Neuronal stem cell (in vitro differentiated cells): ENCODE results near the gene CCNJ.
A peak's percentile ranks its signal among the peaks of the same experiment; 100 is the strongest.

Experiments
- DNase-seq: peaks from one replicate; pipeline ENCODE4 v3.0.0-alpha.2; 2013; ENCODE audit warnings: low spot score
- H2AFZ ChIP-seq: one replicate; pipeline ENCODE4 v1.6.1; 2013; ENCODE audit warnings: mild to moderate bottlenecking, low read length, inconsistent platforms
- H2AK5ac ChIP-seq: 2 replicates; pipeline ENCODE4 v1.6.1; 2013; ENCODE audit warnings: low read depth, mild to moderate bottlenecking, inconsistent platforms, low read length, moderate library complexity, mixed read lengths
- H2BK120ac ChIP-seq: 2 replicates; pipeline ENCODE4 v1.6.1; 2013; ENCODE audit warnings: low read depth, mild to moderate bottlenecking, inconsistent platforms, low read length, moderate library complexity, mixed read lengths
- H2BK12ac ChIP-seq: one replicate; pipeline ENCODE4 v1.6.1; 2013; ENCODE audit warnings: low read length, inconsistent platforms
- H2BK15ac ChIP-seq: 2 replicates; pipeline ENCODE4 v1.6.1; 2013; ENCODE audit warnings: mild to moderate bottlenecking, low read length, inconsistent platforms, mixed read lengths
- H2BK5ac ChIP-seq: one replicate; pipeline ENCODE4 v1.6.1; 2013; ENCODE audit warnings: inconsistent platforms, mild to moderate bottlenecking, low read length, moderate library complexity
- H3K14ac ChIP-seq: one replicate; pipeline ENCODE4 v1.6.1; 2013; ENCODE audit warnings: low read length, inconsistent platforms
- H3K18ac ChIP-seq: 2 replicates; pipeline ENCODE4 v1.6.1; 2013; ENCODE audit warnings: low read length, inconsistent platforms
- H3K23ac ChIP-seq: 2 replicates; pipeline ENCODE4 v1.6.1; 2013; ENCODE audit warnings: low read depth, mild to moderate bottlenecking, mixed read lengths, low read length, inconsistent platforms; ENCODE audit not compliant: poor library complexity
- H3K27ac ChIP-seq: replicated peaks from 3 replicates; pipeline ENCODE4 v1.5.1; 2013; ENCODE audit warnings: low read length, inconsistent platforms
- H3K27me3 ChIP-seq, 3 experiments: 2 replicates each; pipeline ENCODE4 v1.6.1; 2013; ENCODE audit warnings: low read length in 3 of 3, mild to moderate bottlenecking in 2 of 3, inconsistent platforms in 1 of 3, low read depth in 1 of 3, mixed read lengths in 1 of 3, moderate library complexity in 1 of 3; ENCODE audit not compliant: control insufficient read depth in 3 of 3, insufficient read depth in 3 of 3
- H3K36me3 ChIP-seq, 2 donors: replicated peaks in 1 of 2; 2 replicates each; pipeline ENCODE4 v1.6.1; 2013; ENCODE audit warnings: low read length in 2 of 2; ENCODE audit not compliant: control insufficient read depth in 2 of 2, insufficient read depth in 2 of 2
- H3K4ac ChIP-seq: 2 replicates; pipeline ENCODE4 v1.6.1; 2013; ENCODE audit warnings: inconsistent platforms, mild to moderate bottlenecking, low read length, moderate library complexity
- H3K4me1 ChIP-seq, 2 donors: 1 replicate in 1 of 2; 2 replicates in 1 of 2; pipeline ENCODE4 v1.6.1; 2013; ENCODE audit warnings: low read length in 2 of 2, low read depth in 1 of 2; ENCODE audit not compliant: control insufficient read depth in 2 of 2, insufficient read depth in 1 of 2
- H3K4me2 ChIP-seq: one replicate; pipeline ENCODE4 v1.6.1; 2013; ENCODE audit warnings: mild to moderate bottlenecking, low read length, inconsistent platforms; ENCODE audit not compliant: insufficient read depth, poor library complexity, severe bottlenecking
- H3K4me3 ChIP-seq, 2 donors: 2 replicates each; pipeline ENCODE4 v1.5.1; 2013; ENCODE audit warnings: low read length in 2 of 2, mild to moderate bottlenecking in 2 of 2, inconsistent platforms in 1 of 2, moderate library complexity in 1 of 2
- H3K79me1 ChIP-seq: one replicate; pipeline ENCODE4 v1.6.1; 2013; ENCODE audit warnings: low read depth, mild to moderate bottlenecking, inconsistent platforms, low read length, moderate library complexity
- H3K9ac ChIP-seq: one replicate; pipeline ENCODE4 v1.6.1; 2013; ENCODE audit warnings: mild to moderate bottlenecking, low read depth, low read length, inconsistent platforms; ENCODE audit not compliant: poor library complexity
- H3K9me3 ChIP-seq, 2 donors: replicated peaks in 1 of 2; 2 replicates each; pipeline versions ENCODE3 to v1.6.1; 2013; ENCODE audit warnings: low read length in 2 of 2, mild to moderate bottlenecking in 2 of 2, inconsistent platforms in 1 of 2, low read depth in 1 of 2, mixed read lengths in 1 of 2, moderate library complexity in 1 of 2; ENCODE audit not compliant: control insufficient read depth in 2 of 2, insufficient read depth in 1 of 2
- H4K8ac ChIP-seq: one replicate; pipeline ENCODE4 v1.6.1; 2013; ENCODE audit warnings: low read depth, mild to moderate bottlenecking, inconsistent platforms, low read length, moderate library complexity
- H4K91ac ChIP-seq: one replicate; pipeline ENCODE4 v1.6.1; 2013; ENCODE audit warnings: low read length, low read depth, mild to moderate bottlenecking, inconsistent platforms; ENCODE audit not compliant: poor library complexity
- WGBS, 2 donors: extraction: QIAGEN DNeasy Blood & Tissue Kit; methylation state at CpG; one replicate each; pipeline ENCODE4 v1.1.7; 2013; ENCODE audit warnings: missing lambda C conversion rate in 2 of 2, mixed read lengths in 1 of 2; ENCODE audit not compliant: insufficient read length in 2 of 2, insufficient replicate concordance in 1 of 2; ENCODE audit errors: extremely low coverage in 2 of 2; 5-methylcytosine and 5-hydroxymethylcytosine counted together
- small RNA-seq: library from polyadenylated mRNA; stranded (forward); fragments of <200 nt; extraction: miRNeasy Mini kit (QIAGEN cat#:217004); gene quantifications from one replicate; pipeline ENCODE3, GENCODE V24; 2013; ENCODE audit not compliant: insufficient read depth

The CCNJ gene

DNA sequence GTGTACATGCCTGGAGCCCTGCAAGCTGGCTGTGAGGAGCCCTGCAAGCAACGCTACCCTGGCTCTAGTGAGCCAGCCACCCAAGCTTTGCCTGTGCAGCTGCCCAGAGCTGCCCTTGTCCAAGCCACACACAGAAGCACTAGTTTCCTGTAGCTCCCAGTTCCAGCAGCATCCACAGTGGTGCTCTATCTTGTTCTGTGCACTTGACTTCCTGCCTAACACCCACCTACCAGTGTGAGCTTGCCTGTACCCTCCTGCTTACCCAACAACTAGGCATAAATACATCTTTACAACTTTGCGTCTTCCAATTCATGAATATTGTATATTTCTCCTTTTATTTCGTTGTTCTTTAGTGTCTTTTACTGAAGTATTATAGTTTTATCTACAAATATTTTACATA lies 54.5 kb downstream of the CCNJ start:
- Histone ChIP-seq H3K23ac (no peak overlapping the region), H2BK120ac (no peak overlapping the region), H2BK5ac (no peak overlapping the region), H3K4me2 (no peak overlapping the region), H3K9ac (no peak overlapping the region), H3K14ac (no peak overlapping the region), H3K36me3 (no peaks in the 10 kb centered on the region), H3K27me3 (peaks cover 0 to 18% (median 0%) of the 10 kb centered on the region in 3 experiments), H3K4me3 (no peak overlapping the region), H3K18ac (peak overlapping the region; percentile 16), H2AK5ac (no peak overlapping the region), H3K79me1 (no peaks in the 10 kb centered on the region), H3K4ac (no peak overlapping the region), H2BK15ac (no peak overlapping the region), H3K27ac (no peak overlapping the region), H3K9me3 (no peaks in the 10 kb centered on the region), H2AFZ (no peak overlapping the region), H4K91ac (no peak overlapping the region), H2BK12ac (no peak overlapping the region), H4K8ac (no peak overlapping the region), H3K4me1 (no peaks in the 10 kb centered on the region)
- WGBS, 2 donors = no CpG with 5 or more reads among the region's 3 CpGs
- no peak for DNase-seq

DNA sequence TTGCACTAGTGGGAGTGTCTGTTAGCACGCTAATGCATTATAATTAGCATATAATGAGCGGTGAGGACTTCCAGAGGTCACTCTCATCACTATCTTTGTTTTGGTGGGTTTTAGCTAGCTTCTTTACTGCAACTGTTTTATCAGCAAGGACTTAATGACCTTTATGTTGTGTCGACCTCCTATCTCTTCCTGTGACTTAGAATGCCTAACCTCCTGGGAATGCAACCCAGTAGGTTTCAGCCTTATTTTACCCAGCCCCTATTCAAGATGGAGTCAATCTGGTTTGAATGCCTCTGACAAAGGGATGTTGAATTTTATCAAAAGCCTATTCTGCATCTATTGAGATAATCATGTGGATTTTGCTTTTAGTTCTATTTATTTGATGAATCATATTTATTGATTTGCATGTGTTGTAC lies 64.2 kb downstream of the CCNJ start:
- peaks cover 0 to 7% of the 10 kb centered on the region in 2 donors for H3K4me1 ChIP-seq
- H3K4me3 ChIP-seq = no peak overlapping the region
- H2BK5ac ChIP-seq = no peak overlapping the region
- H3K18ac ChIP-seq = no peak overlapping the region
- H3K79me1 ChIP-seq = no peaks in the 10 kb centered on the region
- H3K4ac ChIP-seq = no peak overlapping the region
- no peak overlapping the region for H2BK12ac ChIP-seq
- no CpG with 5 or more reads among the region's 3 CpGs for WGBS, 2 donors
- H2BK120ac ChIP-seq = no peak overlapping the region
- H3K23ac ChIP-seq = no peak overlapping the region
- no peaks in the 10 kb centered on the region for H3K27me3 ChIP-seq
- H3K27ac ChIP-seq = no peak overlapping the region
- peaks cover 3 to 13% of the 10 kb centered on the region in 2 donors for H3K9me3 ChIP-seq
- no peaks in the 10 kb centered on the region for H3K36me3 ChIP-seq
- H4K91ac ChIP-seq = no peak overlapping the region
- H4K8ac ChIP-seq = no peak overlapping the region
- H3K14ac ChIP-seq = no peak overlapping the region
- peak overlapping the region; percentile 42 for H2AFZ ChIP-seq
- H3K4me2 ChIP-seq = no peak overlapping the region
- H2BK15ac ChIP-seq = no peak overlapping the region
- H3K9ac ChIP-seq = no peak overlapping the region
- H2AK5ac ChIP-seq = no peak overlapping the region
- no peak for DNase-seq

Small RNAs within 50 kb of the gene (small RNA-seq; reads per million reads assigned to genes)
- gene MIR3157 = 3.2 reads per million
